ENCODE results near the gene KCTD7. TPM values are rescaled to one million over a fixed set of nuclear protein-coding genes. Genes with fewer than 3 reads are reported as not detected.
A peak's percentile ranks its signal among the peaks of the same experiment; 100 is the strongest.
"Not testable (repeated sequence)": the region's sequence is repeated elsewhere in the genome, so short reads cannot be mapped to it uniquely, and the experiment has no call there.

KCTD7 gene
- total and polyA plus RNA-seq, 3 donors from 2014 or later = 36.1 to 71.7 (median 62.4) TPM

DNA sequence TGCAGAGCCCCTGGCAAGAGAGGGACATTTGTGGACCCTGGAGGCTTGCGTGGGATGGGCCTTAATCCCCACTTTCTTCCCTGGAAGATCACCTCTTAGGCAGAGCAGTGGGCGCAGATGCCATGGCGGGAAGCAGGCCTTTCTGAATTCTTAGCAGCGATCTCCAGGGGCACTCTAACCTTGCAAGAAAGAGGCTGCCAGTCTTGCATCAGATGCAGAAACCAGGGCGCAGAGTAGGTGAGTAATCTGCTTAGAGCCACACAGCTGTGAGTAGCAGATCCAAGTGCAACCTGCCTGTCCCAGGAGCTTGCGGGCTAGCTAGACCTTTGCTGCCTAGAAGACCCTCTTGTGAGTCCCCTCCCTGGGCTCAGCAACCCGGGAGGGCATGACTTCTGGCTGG is 40.0 kb downstream of the KCTD7 start:
- WGBS, 2 donors = 78 to 90% methylated on average over 7 of the region's 7 CpGs
- Histone ChIP-seq H3K9me3 (no peaks in the 10 kb centered on the region), H3K4me3 (no peak overlapping the region), H3K36me3 (ENCODE audit: low read depth, missing control alignments) (no peaks in the 10 kb centered on the region), H3K27ac (no peak overlapping the region), H3K27me3 (no peaks in the 10 kb centered on the region), H3K4me1 (no peaks in the 10 kb centered on the region)
- TF ChIP-seq POLR2A (IDR thresholded peaks at IDR 0.05) = no peak
- TF ChIP-seq CTCF (IDR thresholded peaks at IDR 0.05) = no peak
- intact Hi-C loops (cut with DNase I; ENCODE audit: low total_unique reads) = no loop called here
- DNase-seq = no peak

- 63 to 87% methylated on average over 7 of the region's 7 CpGs for WGBS, 2 donors
- peak; percentile 61 for DNase-seq
- Histone ChIP-seq H3K9me3 (no peaks in the 10 kb centered on the region), H3K4me3 (no peak overlapping the region), H3K27ac (no peak overlapping the region), H3K36me3 (ENCODE audit: low read depth, missing control alignments) (no peaks in the 10 kb centered on the region), H3K4me1 (no peaks in the 10 kb centered on the region), H3K27me3 (no peaks in the 10 kb centered on the region)
- intact Hi-C loops (cut with DNase I; ENCODE audit: low total_unique reads) = no loop called here
- TF ChIP-seq CTCF (IDR thresholded peaks at IDR 0.05) (no peak), POLR2A (IDR thresholded peaks at IDR 0.05) (no peak)
These were observed 40.4 kb downstream of the KCTD7 start for GRCh38 chr7:66669088-66669487.

DNA sequence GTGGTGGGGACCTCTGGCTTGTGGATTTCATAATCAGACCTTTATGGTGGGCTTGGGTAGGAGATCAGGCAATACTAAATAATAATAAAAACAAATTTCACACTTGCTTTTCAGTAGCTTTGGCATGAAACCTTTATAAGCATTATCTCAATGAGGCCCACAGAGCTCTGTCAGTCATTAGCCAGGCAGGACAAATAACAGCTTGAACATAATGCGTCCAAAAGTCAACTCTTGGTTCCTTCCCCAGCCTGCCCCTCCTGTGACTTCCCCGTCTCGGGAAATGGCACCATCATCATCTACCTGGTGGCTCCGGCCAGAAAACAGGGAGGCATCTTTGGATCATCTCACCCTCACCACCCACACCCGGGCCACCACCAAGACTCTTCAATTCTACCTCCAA is 40.8 kb downstream of the KCTD7 start:
- no peak for TF ChIP-seq CTCF (IDR thresholded peaks at IDR 0.05)
- TF ChIP-seq POLR2A (IDR thresholded peaks at IDR 0.05) = no peak
- Histone ChIP-seq H3K36me3 (ENCODE audit: low read depth, missing control alignments) (no peaks in the 10 kb centered on the region), H3K4me1 (no peaks in the 10 kb centered on the region), H3K9me3 (no peaks in the 10 kb centered on the region), H3K27ac (no peak overlapping the region), H3K27me3 (no peaks in the 10 kb centered on the region), H3K4me3 (no peak overlapping the region)
- no peak for DNase-seq
- intact Hi-C loops (cut with DNase I; ENCODE audit: low total_unique reads) = no loop called here
- 92 to 95% methylated on average over 5 of the region's 5 CpGs for WGBS, 2 donors

GRCh38 chr7:66671034-66671433 is 42.4 kb downstream of the KCTD7 start:
- H3K36me3 ChIP-seq (ENCODE audit: low read depth, missing control alignments) = no peaks in the 10 kb centered on the region
- WGBS, 2 donors = 82 to 96% methylated on average over 3 of the region's 3 CpGs
- TF ChIP-seq POLR2A (IDR thresholded peaks at IDR 0.05) = no peak
- TF ChIP-seq CTCF (IDR thresholded peaks at IDR 0.05) = no peak
- intact Hi-C loops (cut with DNase I; ENCODE audit: low total_unique reads) = no loop called here
- no peak overlapping the region for H3K4me3 ChIP-seq
- DNase-seq = no peak
- no peak overlapping the region for H3K27ac ChIP-seq
- H3K27me3 ChIP-seq = no peaks in the 10 kb centered on the region
- no peaks in the 10 kb centered on the region for H3K9me3 ChIP-seq
- H3K4me1 ChIP-seq = no peaks in the 10 kb centered on the region

DNA sequence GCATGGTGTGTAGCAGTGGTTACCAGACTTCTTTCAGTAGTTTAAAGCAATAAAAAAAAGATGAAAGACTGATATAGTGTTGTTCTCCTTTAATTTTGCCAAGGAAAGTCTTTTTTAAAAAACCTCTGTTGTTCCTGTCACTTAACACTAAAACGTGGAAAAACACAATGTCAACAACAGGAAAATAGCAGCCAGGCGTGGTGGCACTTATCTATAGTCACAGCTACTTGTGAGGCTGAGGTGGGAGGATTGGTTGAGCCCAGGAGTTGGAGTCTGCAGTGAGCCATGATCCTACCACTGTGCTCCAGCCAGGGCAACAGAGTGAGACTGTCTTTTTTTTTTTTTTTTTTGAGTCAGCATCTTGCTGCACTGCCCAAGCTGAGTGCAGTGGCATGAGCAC is 42.8 kb downstream of the KCTD7 start:
- H3K9me3 ChIP-seq; H3K4me1 ChIP-seq; DNase-seq; H3K27ac ChIP-seq; intact Hi-C loops (cut with DNase I; ENCODE audit: low total_unique reads); H3K36me3 ChIP-seq (ENCODE audit: low read depth, missing control alignments); H3K4me3 ChIP-seq; H3K27me3 ChIP-seq: not testable (repeated sequence)
- 57 to 59% methylated on average over 2 of the region's 2 CpGs for WGBS, 2 donors

GRCh38 chr7:66672432-66673123 is 43.9 kb downstream of the KCTD7 start:
- H3K36me3 ChIP-seq (ENCODE audit: low read depth, missing control alignments); H3K27me3 ChIP-seq; H3K4me3 ChIP-seq; H3K9me3 ChIP-seq; intact Hi-C loops (cut with DNase I; ENCODE audit: low total_unique reads); H3K4me1 ChIP-seq; DNase-seq; H3K27ac ChIP-seq: not testable (repeated sequence)
- 50 to 75% methylated on average over 1 to 4 of the region's 5 CpGs for WGBS, 2 donors

GRCh38 chr7:66673124-66673640 is 44.5 kb downstream of the KCTD7 start:
- H3K36me3 ChIP-seq (ENCODE audit: low read depth, missing control alignments); H3K4me1 ChIP-seq; H3K27ac ChIP-seq; H3K4me3 ChIP-seq; H3K9me3 ChIP-seq; H3K27me3 ChIP-seq; DNase-seq; intact Hi-C loops (cut with DNase I; ENCODE audit: low total_unique reads): not testable (repeated sequence)
- WGBS, 2 donors = 85 to 94% methylated on average over 4 to 6 of the region's 7 CpGs
